ENCODE data around the gene TCP1.
A peak's percentile ranks its signal among the peaks of the same experiment; 100 is the strongest.
"Not testable (repeated sequence)": the region's sequence is repeated elsewhere in the genome, so short reads cannot be mapped to it uniquely, and the experiment has no call there.

The TCP1 gene

DNA sequence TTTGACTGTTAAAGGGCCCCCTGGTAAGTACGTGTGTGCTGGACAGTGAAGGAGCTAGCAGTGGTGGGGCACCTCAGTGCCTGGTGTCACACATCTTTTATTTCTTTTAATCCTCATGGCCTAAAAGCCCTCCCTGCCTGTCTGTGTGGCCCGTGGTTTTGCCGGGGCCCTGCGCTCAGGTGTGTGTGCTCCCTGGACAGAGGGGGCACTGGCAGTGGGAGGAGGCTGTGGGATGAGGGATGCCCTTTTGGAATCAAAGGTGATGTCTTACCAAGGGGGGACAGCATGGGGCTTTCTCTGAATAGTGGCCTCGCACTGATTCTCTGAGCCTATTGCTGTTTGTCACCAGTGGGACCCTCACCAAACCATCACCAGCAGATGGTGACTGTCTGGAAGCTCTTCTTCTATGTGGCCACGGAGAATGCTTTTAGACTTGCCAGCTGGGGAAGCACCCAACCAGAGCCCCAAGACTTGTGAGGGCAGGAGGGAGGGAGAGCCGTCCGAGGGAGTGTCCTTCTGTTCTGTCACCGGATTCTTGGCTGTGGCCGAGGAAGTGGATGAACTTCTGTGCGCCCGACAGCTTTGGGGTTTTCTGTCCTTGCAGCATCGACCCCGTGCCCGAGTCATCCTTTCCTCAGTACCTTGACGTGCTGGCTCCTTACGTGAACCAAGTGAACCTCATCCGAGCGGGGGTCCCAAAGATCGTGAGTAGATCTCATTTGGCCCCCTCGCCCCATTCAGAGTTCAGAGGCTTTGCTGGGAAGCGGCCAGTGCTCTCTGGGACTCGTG, 28.7 kb upstream of the TCP1 start:
- DNase-seq (ENCODE audit: low read depth), result no peak

DNA sequence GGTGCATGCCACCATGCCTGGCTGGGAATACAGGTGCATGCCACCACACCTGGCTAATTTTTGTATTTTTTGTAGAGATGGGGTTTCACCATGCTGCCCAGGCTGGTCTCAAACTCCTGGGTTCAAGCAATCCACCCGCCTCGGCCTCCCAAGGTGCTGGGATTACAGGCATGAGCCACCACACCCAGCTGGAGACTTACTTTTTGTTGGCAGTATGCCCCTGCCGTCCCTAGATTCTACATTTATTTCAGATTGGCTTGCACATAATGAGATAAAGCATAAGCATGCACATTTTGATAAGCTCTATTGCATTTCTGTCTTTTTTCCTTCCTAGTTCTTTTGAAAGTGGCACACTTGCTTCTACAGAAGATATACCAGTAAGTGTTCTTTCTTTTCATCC, 27.4 kb upstream of the TCP1 start:
- DNase-seq (ENCODE audit: low read depth), result not testable (repeated sequence)

DNA sequence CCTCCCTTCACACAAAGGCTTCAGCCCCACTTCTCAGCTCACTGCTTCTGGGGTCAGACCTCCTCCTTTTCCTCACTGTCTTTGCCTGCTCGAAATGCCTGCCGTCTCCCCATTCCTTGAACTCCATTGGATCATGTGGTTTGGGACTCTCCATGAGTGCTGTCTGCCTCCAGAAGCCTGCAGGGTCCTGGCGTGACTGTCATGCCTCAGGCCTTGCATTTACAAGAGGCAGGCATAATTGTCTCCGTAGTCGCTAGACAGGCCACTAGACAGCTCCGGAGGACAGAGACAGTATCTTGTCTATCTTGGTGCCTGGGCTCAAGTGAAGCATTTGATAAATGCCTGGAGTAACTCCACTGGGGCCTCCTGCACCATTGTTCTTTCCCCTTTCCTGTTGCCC, 26.0 kb upstream of the TCP1 start:
- DNase-seq (ENCODE audit: low read depth), result no peak

DNA sequence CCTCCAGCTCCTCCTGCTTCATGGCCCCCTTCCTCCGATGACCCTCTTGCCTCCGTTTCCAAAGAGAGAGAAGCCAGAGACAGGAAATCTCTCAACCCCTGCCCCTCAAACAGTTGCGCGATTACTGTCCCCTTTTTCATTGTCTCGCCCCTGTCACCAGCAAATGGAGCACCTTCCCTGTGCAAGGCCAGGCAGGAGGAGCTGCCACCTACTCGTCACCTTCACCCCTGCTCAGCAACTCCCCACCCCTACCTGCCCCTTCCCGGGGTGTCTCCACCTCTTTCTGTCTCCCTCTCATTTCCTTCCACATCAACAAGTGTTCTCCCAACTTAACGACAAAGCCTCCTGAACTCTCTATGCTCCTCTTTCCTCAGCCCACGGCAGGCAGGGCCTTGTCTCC, 24.4 kb upstream of the TCP1 start:
- no peak for DNase-seq (ENCODE audit: low read depth)

DNA sequence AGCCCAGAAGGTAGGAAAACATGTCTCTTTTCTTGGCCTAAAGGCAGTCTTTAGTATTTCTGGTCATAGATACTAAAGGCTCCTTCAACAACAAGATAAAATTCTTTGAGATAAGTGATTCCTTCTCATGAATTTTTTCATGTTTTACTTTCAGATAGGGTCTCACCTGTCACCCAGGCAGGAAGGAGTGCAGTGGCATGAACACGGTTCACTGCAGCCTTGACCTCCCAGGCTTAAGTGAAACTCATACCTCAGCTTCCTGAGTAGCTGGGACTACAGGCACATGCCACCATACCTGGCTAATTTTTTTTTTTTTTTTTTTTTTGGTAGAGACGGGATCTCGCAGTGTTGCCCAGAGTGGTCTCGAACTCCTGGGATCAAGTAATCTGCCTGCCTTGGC, 19.7 kb upstream of the TCP1 start:
- no peak for DNase-seq (ENCODE audit: low read depth)

DNA sequence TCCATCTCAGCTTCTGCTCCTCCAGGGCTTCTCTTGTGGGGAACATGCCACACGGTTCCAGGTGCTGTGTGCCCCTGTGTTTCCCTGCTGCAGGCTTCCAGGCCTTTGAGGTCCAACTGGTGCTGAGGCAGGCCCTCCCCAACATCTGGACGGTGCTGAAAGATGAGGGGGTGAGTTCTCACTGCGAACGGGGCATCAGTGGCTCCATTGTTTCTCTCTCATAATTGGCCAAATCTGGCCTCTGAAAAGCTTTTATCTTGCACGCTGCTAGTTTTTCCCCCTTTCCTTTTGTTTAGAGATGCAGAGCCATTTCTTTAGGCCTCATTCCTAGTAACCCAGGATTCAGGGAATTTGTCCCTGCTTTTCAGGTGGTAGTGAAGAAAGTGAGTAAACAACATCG, 19.2 kb upstream of the TCP1 start:
- no peak for DNase-seq (ENCODE audit: low read depth)

DNA sequence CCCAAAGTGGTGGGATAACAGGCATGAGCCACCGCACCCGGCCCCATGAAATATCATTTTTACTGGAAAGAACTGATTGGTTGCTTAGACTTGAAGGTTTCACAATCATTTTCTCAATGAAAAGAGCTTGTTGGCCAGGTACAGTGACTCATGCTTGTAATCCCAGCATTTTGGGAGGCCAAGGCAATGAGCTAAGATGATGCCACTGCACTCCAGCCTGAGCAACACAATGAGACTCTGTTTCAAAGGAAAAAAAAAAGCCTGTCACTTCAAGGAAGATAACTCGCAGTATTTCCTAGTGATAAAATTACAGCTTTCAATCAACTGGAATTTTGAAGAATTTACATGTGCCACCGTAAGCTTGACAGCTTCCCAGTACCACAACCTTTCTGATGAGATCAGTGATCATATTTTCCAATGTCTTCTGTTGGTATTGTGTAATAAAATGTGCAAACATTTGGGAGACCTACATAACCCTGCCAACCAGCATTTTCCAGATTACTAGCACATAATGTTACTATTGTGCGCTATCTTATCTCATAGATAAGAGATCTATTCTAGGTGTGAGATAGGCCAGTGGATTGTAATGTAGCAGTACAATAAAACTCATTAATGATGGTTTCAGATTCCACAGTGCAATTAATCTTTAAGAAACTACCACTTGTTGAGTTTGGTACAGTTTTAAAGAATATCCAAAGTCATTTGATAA, 17.9 kb upstream of the TCP1 start:
- no peak for DNase-seq (ENCODE audit: low read depth)

DNA sequence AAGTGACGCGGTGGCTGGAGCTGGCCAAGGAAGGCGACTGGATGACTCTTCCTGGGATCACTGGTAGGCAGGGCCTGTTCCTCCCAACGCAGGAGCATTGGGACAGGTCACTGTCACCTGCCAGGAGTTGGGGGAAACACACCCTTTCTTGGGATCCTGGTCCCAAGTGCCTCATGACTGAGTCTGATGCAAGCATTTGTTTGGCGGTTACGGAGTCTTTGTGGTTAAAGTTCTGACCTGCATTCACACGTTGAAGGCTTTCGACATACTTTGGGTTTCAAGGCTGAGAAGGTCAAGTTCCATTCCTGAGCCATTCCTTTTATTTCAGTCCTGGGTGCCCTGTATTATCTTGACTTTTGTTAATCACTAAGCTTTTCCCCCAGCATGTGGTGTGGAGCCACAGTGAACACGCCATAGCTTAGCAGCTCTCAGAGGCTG, 16.6 kb upstream of the TCP1 start:
- DNase-seq (ENCODE audit: low read depth), result no peak

DNA sequence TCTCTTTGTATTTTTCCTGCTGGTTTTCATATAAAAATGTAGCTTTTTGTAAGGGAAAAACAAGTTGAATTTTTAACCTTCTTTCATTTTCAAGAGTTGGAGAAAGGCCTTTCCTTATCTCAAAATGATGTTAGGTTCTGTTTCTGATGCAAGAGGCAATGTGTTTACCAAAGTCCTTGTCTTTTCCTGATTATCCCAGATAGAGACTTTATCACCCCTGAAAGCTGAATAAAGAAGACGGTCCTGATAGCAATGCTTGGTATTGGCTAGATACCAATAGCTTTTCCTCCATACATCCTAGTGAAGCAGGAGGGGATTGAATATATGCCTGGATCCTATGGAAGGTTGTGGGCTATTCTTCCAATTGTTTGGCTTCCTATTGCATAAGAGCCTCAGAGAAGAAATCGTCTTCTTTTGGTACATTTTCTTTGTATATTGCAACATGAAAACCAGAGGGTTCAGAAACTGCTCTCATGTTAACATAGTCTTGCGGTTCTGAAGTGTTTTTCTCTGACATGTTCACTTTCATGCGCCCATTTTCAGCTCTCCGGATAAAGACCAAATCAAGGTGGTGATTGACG, 16.1 kb upstream of the TCP1 start:
- no peak for DNase-seq (ENCODE audit: low read depth)

DNA sequence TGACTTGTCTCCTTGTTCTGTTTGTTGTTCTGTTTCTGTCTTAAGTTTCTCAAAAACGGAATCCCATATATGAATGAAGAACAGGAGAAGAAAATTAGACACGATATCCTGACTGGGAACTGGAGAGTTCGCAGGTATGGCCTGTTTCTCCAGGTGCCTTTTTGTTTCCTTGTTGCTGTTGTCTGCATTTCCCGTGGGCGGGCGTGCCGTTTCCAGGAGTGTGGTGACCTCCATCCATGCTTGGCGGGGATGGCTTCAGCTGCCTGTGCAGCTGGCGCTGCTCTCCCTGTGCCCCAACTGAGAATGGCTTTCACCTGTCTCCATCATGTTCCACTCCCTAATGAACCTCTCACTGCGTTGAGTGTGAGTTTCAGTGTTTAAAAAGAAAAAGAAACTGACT, 15.1 kb upstream of the TCP1 start:
- no peak for DNase-seq (ENCODE audit: low read depth)

DNA sequence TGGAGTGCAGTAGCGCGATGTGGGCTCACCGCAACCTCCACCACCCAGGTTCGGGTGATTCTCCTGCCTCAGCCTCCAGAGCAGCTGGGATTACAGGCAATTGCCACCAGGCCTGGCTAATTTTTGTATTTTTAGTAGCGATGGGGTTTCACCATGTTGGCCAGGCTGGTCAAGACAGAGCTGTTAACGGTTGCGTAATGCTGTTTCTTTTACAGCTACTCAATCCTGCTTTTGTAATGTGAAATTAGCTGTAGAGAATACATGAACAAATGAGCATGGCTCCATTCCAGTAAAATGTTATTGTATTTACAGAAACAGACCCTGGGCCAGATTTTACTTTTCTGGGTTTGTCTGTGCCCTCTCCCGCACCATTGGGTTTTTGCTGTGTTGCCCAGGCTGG, 12.5 kb upstream of the TCP1 start:
- DNase-seq (ENCODE audit: low read depth), result no peak

DNA sequence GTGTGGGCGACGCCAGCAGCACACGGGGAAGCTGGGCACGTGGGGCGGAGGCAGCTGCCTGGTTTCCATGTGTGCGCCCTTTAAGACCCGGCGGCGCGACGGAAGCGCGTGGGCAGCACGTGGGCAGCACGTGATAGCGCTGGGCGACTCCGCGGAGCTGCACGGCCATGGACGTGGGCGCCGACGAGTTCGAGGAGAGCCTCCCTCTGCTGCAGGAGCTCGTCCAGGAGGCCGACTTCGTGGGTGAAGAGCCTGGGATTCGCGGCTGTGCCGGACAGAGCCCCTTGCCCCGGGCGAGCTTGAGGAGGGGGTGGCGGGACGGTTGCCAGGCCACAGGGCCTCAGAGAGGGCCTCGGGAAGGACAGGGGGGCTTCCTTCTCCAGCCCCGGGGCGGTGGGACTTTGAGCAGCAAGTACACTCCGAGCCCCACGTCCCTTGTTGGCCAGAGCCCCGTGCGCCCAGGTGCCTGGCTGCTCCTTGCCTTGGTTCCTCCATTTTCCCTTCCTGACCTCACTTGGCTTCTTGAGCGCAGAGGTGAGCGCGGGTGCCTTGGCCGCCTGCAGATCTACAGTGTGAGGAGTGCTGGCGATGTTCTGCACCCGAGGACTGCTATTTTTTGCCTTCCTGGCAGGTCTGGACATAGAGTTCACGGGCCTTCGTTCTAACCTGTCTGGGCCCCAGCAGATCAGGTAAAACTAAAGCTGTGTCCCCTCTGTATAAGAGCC, 10.9 kb upstream of the TCP1 start, which contains the start of gene PNLDC1:
TSS of gene PNLDC1 (plus strand) at position 136 of the 725 bp plus-strand sequence. CDS start at position 168, 32 bp downstream.
- no peak for DNase-seq (ENCODE audit: low read depth)

DNA sequence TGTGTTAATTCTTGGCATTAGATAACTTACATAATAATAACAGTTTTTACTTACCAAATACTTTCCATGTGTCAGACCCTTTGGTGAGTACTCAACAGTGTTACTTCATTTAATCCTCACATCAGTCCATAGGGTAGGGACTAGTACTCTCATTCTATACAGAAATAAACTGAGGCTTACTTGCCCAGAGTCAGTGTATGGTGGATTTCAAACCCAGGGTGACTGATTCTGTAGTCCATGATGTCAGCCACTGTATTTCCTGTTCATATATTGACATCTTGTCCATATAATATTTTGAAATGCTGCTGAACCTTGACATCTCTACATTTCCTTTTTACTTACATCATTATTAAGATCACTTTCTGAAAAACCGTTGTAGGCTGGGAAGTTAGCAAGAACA, 8.2 kb upstream of the TCP1 start:
- no peak for DNase-seq (ENCODE audit: low read depth)

DNA sequence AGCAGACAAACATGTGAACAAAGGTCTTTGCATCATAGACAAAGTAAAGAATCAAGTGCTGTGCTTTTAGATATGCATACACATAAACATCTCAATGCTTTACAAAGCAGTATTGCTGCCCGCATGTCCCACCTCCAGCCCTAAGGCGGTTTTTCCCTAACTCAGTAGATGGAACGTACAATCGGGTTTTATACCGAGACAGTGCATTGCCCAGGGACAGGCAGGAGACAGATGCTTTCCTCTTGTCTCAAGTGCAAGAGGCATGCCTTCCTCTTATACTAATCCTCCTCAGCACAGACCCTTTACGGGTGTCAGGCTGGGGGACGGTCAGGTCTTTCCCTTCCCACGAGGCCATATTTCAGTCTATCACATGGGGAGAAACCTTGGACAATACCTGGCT, 5.6 kb upstream of the TCP1 start:
- DNase-seq (ENCODE audit: low read depth), result not testable (repeated sequence)

DNA sequence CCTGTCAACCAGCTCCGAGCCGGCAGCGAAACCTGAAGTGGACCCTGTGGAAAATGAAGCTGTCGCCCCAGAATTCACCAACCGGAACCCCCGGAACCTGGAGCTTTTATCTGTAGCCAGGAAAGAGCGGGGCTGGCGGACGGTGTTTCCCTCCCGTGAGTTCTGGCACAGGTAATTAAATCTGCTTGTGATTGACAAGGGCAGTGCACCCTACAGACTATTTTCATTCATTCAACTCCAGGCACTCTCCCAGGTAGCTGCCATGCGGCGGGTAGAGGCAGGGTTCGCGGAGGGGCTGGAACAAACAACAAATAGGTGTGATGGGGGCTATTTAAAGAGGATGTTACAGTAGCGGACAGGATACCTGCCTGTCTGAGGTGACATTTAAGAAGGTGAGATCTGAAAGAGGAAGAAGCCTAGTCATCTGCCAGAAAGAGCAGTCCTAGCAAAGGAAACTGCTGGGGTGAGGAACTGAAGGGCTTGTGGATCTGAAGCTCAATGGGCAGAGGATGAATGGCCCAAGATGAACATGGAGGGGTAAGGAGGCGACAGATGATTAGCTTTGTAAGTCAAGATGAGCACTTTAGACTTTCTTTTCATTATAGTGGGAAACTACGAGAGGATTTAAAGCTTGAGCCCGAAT, 1.7 kb upstream of the TCP1 start:
- DNase-seq (ENCODE audit: low read depth), result peak; percentile 4

DNA sequence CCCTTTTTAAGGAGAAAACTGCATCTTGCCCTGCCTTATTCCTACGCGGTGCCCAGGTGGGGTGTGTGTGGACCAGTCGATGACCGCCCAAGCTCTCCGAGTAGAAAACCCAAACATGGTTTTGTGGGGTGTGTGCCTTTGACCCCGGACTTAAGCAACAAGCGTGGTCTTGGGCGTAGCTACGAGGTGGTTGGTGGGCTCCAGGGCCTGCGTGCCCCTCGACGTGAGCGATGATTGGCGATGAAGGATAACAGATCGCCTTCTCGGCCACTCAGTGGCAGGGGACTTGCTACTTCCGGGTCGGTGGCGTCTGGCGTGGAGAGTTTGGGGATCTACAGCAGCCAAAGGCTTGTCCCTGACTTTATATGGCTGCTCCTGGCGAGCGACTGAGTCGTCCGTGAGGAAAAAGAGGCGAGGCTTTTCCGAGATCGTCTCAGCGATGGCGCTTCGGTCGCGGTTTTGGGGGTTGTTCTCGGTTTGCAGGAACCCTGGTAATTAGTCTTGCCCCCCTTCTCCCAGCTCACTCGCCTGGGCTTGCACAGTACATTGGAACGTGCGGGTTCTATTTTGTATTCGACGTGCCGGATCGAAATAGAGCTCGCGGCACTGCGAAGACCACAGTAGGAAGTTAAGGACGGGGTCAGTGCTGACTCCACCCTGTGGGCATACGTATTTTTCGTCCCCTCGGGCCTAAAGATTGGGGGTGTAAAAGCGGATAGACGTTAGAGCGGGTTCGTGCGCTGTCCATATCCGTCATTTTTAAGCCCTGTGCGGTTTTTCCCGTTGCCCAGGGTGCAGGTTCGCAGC, 950 bp upstream of the TCP1 start, which contains the start of gene MRPL18:
TSS of gene MRPL18 (plus strand) at position 319 of the 807 bp plus-strand sequence. CDS start at position 440, 121 bp downstream.
- DNase-seq (ENCODE audit: low read depth), result peak; percentile 80

DNA sequence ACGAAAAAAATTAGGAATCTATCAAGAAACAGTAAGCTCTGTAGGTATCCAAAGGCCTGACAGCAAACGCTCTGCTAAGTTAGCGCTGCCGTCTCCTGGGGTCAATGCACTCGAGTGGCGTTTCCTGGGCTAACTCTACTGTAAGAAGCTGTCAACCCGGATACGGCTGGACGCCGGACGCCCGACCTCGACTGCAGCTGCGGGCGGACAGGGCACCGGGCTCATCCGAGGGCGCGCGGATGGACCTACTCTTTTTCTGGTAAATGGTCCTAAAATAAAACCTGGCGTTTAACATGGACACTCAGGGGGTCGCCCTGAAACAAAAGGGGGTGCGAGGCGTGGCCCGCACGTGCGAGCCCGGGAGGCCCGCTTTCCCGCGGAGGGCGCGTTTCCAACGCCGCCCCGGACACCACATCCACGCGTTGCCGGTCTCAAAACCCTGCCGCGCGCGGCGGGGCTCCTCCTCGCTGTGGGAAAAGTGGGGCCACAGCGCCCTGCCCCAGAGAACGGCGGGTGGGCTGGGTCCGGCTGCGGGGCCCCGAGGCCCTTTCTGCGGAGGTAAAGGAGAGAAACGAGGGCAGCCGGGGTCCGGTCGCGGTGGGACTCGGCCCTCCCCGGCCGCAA, 537 bp downstream of the TCP1 start:
- DNase-seq (ENCODE audit: low read depth), result no peak

DNA sequence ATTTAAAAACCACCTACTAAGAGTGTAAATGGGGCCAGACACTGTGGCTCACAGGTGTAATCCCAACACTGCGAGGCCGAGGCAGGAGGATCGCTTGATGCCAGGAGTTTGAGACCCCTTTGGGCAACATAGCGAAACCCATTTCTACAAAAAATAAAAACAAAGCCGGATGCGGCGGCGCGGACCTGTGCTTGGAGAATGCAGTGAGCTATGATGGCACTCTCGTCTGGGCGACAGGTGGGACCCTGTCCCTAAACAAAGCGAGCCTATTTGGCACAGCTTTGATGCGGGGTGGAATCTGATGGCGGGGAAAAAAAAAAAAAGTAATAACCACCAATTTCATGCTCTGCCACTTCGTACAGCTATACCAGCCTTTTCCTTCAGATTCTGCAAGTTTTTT, 1.1 kb downstream of the TCP1 start:
- peak; percentile 2 for DNase-seq (ENCODE audit: low read depth)

DNA sequence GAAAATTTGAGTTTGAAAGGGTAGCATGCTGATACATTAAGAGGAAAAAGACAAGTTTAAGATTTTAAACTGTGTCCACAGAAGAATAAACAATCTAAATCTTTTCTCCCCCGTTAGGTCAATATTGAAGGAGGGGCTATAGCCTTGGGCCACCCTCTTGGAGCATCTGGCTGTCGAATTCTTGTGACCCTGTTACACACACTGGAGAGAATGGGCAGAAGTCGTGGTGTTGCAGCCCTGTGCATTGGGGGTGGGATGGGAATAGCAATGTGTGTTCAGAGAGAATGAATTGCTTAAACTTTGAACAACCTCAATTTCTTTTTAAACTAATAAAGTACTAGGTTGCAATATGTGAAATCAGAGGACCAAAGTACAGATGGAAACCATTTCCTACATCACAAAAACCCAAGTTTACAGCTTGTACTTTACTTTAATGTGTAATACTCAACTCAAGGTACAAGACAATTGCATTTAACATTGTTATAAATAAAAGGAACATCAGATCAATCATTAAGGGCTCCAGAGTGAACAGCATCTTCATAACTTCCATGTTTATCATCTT, 10.8 kb downstream of the TCP1 start:
- DNase-seq (ENCODE audit: low read depth), result no peak

DNA sequence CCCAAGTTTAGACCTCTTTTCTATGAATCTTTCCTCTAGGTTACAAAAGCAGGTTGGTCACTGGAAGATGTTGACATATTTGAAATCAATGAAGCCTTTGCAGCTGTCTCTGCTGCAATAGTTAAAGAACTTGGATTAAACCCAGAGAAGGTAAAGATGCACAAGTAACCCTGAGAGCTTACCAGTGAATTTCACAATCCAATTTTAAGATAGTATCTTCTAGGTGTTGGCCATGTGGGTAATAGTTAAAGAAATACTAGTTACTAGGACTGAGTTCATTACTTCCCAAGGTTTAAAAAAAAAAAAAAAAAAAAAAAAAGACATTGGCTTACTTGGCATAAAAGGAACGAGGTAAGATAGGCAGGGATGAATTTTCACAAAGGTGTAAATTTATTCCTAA, 11.3 kb downstream of the TCP1 start:
- no peak for DNase-seq (ENCODE audit: low read depth)

All from activated T-helper 1 cell treated with Interleukin-2 at 50 U/mL for 16 hours (primary cell).